ENCODE results near the gene PFN3. TPM values are rescaled to one million over a fixed set of nuclear protein-coding genes. Genes with fewer than 3 reads are reported as not detected.
A peak's percentile ranks its signal among the peaks of the same experiment; 100 is the strongest.

PFN3 gene
- total RNA-seq, 4 donors from 2014 or later, result 2.0 TPM; not detected in 3

- DNase-seq, result no peak
- no peaks in the 10 kb centered on the region for H3K9me3 ChIP-seq
- peak overlapping the region; percentile 34 to 63 (median 50) for H3K4me3 ChIP-seq
- H3K27ac ChIP-seq, result peak overlapping the region; percentile 41 to 76 (median 71)
- no peaks in the 10 kb centered on the region for H3K36me3 ChIP-seq
- TF ChIP-seq POLR2A (IDR thresholded peaks at IDR 0.05) (no peak), CTCF (IDR thresholded peaks at IDR 0.05) (no peak)
- no peaks in the 10 kb centered on the region for H3K27me3 ChIP-seq
- WGBS, 2 donors, result 17 to 33% methylated on average over 2 to 4 of the region's 5 CpGs
- intact Hi-C loops (cut with DNase I), result no loop called here
- peaks cover 26 to 64% (median 43%) of the 10 kb centered on the region in 3 donors for H3K4me1 ChIP-seq
These were observed 42.1 kb downstream of the PFN3 start for GRCh38 chr5:177358370-177358819.

GRCh38 chr5:177357459-177358351 lies 42.8 kb downstream of the PFN3 start, which contains the start of gene RGS14:
Gene RGS14, plus strand, starts transcription at chr5:177357924. Its CDS starts 101 bp downstream, at chr5:177358025.
- H3K36me3 ChIP-seq, result no peaks in the 10 kb centered on the region
- WGBS, 2 donors, result 0 to 32% methylated on average over 5 to 15 of the region's 37 CpGs
- intact Hi-C loops (cut with DNase I), result no loop called here
- no peaks in the 10 kb centered on the region for H3K27me3 ChIP-seq
- H3K4me1 ChIP-seq, result peaks cover 21 to 57% (median 36%) of the 10 kb centered on the region in 3 donors
- H3K9me3 ChIP-seq, result no peaks in the 10 kb centered on the region
- H3K4me3 ChIP-seq, result peak within 1 kb of the TSS; percentile 34 to 63 (median 50)
- DNase-seq, result no peak
- H3K27ac ChIP-seq, result peak within 1 kb of the TSS; percentile 41 to 76 (median 71)
- peak in 1 of 4 donors; percentile 33 for TF ChIP-seq POLR2A (IDR thresholded peaks at IDR 0.05)
- no peak for TF ChIP-seq CTCF (IDR thresholded peaks at IDR 0.05)

DNA sequence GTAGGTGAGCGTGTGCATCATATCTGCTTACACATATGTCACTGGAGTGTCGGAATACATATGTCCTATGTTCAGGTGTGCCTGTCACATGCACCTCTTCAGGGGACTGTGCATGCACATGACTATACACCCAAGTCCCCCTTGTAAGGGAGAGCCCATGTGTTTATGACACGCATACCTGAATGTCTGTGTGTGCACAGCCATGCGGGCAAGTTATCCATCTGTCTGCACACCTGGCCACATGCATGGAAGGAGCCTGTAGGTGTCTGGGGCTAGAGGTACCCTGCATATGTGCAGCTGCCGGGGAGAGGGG lies 43.4 kb downstream of the PFN3 start:
- H3K36me3 ChIP-seq, result no peaks in the 10 kb centered on the region
- peak overlapping the region in 3 of 4 donors; percentile 41 to 76 (median 73) for H3K27ac ChIP-seq

DNA sequence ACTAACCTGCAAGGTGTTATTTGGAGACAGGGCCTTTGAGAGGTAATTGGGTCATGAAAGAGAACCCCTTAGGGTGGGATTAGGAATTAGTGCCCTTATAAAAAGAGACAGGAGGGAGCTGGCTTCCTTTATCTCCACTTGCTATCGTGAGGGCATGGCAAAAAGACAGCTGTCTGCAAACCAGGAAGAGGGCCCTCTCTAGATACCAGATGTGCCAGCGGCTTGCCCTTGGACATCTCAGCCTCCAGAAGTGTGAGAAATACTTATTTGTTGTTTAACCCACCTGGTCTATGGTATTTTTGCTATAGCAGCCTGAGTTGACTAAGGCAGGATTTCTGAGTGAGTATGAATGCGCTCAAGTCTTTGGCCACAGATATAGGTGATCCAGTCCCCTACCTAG lies 43.7 kb downstream of the PFN3 start:
- Histone ChIP-seq H3K27me3 (no peaks in the 10 kb centered on the region), H3K4me3 (no peak overlapping the region), H3K27ac (no peak overlapping the region), H3K4me1 (peaks cover 17 to 55% (median 28%) of the 10 kb centered on the region in 3 donors), H3K9me3 (no peaks in the 10 kb centered on the region), H3K36me3 (no peaks in the 10 kb centered on the region)
- TF ChIP-seq POLR2A (IDR thresholded peaks at IDR 0.05) (no peak), CTCF (IDR thresholded peaks at IDR 0.05) (no peak)
- 67 to 81% methylated on average over 3 of the region's 3 CpGs for WGBS, 2 donors
- DNase-seq, result no peak
- intact Hi-C loops (cut with DNase I), result no loop called here

More for the DNA sequence above, 43.4 kb downstream of the PFN3 start:
- Histone ChIP-seq H3K4me3 (peak overlapping the region in 1 of 4 donors; percentile 63), H3K4me1 (peaks cover 18 to 56% (median 31%) of the 10 kb centered on the region in 3 donors), H3K9me3 (no peaks in the 10 kb centered on the region), H3K27me3 (no peaks in the 10 kb centered on the region)
- 77 to 83% methylated on average over 2 to 4 of the region's 5 CpGs for WGBS, 2 donors
- no peak for TF ChIP-seq CTCF (IDR thresholded peaks at IDR 0.05)
- no peak for TF ChIP-seq POLR2A (IDR thresholded peaks at IDR 0.05)
- DNase-seq, result no peak
- intact Hi-C loops (cut with DNase I), result no loop called here

GRCh38 chr5:177355868-177356168 lies 44.6 kb downstream of the PFN3 start:
- H3K9me3 ChIP-seq, result no peaks in the 10 kb centered on the region
- H3K4me3 ChIP-seq, result no peak overlapping the region
- no peak for DNase-seq
- no peaks in the 10 kb centered on the region for H3K27me3 ChIP-seq
- 22 to 38% methylated on average over 1 of the region's 1 CpG for WGBS, 2 donors
- H3K27ac ChIP-seq, result no peak overlapping the region
- TF ChIP-seq POLR2A (IDR thresholded peaks at IDR 0.05) (no peak), CTCF (IDR thresholded peaks at IDR 0.05) (no peak)
- intact Hi-C loops (cut with DNase I), result no loop called here
- peaks cover 16 to 49% (median 29%) of the 10 kb centered on the region in 3 donors for H3K4me1 ChIP-seq
- H3K36me3 ChIP-seq, result no peaks in the 10 kb centered on the region
